HG02759 (cell line): ENCODE measurements around the gene ATP2B1.
A peak's percentile ranks its signal among the peaks of the same experiment; 100 is the strongest.

Experiments used
- ATAC-seq: cut with Tn5 transposase; IDR thresholded peaks from one replicate; pipeline ENCODE4 v1.9.1; 2021; ENCODE audit warnings: mild to moderate bottlenecking, moderate library complexity; ENCODE audit not compliant: unreplicated experiment

ATP2B1 gene

GRCh38 chr12:89662623-89663022, 46.0 kb downstream of the ATP2B1 start:
- ATAC-seq, result no peak

- peak; percentile 35 for ATAC-seq
Observed at GRCh38 chr12:89661706-89662330, 46.8 kb downstream of the ATP2B1 start.

- ATAC-seq, result no peak
Observed at GRCh38 chr12:89657739-89658138, 50.9 kb downstream of the ATP2B1 start.

- ATAC-seq, result no peak
Observed at GRCh38 chr12:89657066-89657465, 51.6 kb downstream of the ATP2B1 start.

GRCh38 chr12:89655841-89656240, 52.8 kb downstream of the ATP2B1 start:
- no peak for ATAC-seq

GRCh38 chr12:89651192-89651591, 57.4 kb downstream of the ATP2B1 start:
- ATAC-seq, result no peak

- no peak for ATAC-seq
Observed at GRCh38 chr12:89650239-89650638, 58.4 kb downstream of the ATP2B1 start.

- no peak for ATAC-seq
Observed at GRCh38 chr12:89649820-89650219, 58.8 kb downstream of the ATP2B1 start.

- no peak for ATAC-seq
Observed at GRCh38 chr12:89649139-89649538, 59.5 kb downstream of the ATP2B1 start.

GRCh38 chr12:89648211-89648930, 60.3 kb downstream of the ATP2B1 start:
- ATAC-seq, result no peak

GRCh38 chr12:89645434-89645833, 63.2 kb downstream of the ATP2B1 start:
- ATAC-seq, result no peak

- ATAC-seq, result no peak
Observed at GRCh38 chr12:89642959-89643358, 65.7 kb downstream of the ATP2B1 start.

GRCh38 chr12:89636776-89637160, 71.9 kb downstream of the ATP2B1 start:
- ATAC-seq, result no peak

- no peak for ATAC-seq
Observed at GRCh38 chr12:89636052-89636775, 72.4 kb downstream of the ATP2B1 start.

- ATAC-seq, result no peak
Observed at GRCh38 chr12:89634508-89634907, 74.1 kb downstream of the ATP2B1 start.

GRCh38 chr12:89632778-89633177, 75.9 kb downstream of the ATP2B1 start:
- ATAC-seq, result no peak

GRCh38 chr12:89622115-89622514, 86.5 kb downstream of the ATP2B1 start:
- no peak for ATAC-seq

- ATAC-seq, result no peak
Observed at GRCh38 chr12:89621521-89621920, 87.1 kb downstream of the ATP2B1 start.

- no peak for ATAC-seq
Observed at GRCh38 chr12:89619764-89620163, 88.9 kb downstream of the ATP2B1 start.

GRCh38 chr12:89618113-89618862, 90.3 kb downstream of the ATP2B1 start:
- no peak for ATAC-seq

- no peak for ATAC-seq
Observed at GRCh38 chr12:89610366-89610765, 98.3 kb downstream of the ATP2B1 start.
